ENCODE measurements around the gene NAA35. TPM values are rescaled to one million over a fixed set of nuclear protein-coding genes. Genes with fewer than 3 reads are reported as not detected.

NAA35 gene
- total and polyA plus RNA-seq, 9 of the 15 experiments (the other 6 are each of a cell fraction or from before 2014, with no cell fraction given) = 17.7 to 43.9 (median 29.0) TPM

- no peak for TF ChIP-seq ZNF518B (CRISPR knock-in tag; IDR thresholded peaks at IDR 0.05)
- peak; percentile 21; the same call in 1 of the 2 replicates for TF ChIP-seq CREB1 (IDR thresholded peaks at IDR 0.05)
- no peak; the same call in 1 of the 2 replicates for TF ChIP-seq CREB1 (CRISPR knock-in tag; IDR thresholded peaks at IDR 0.05)
- no peak for TF ChIP-seq DACH1 (IDR thresholded peaks at IDR 0.05; ENCODE audit: partially characterized antibody)
- TF ChIP-seq CCNT2 (IDR thresholded peaks at IDR 0.05; ENCODE audit: borderline replicate concordance, extremely low read depth, insufficient read length, low read depth, low read length) = no peak
- no peak for TF ChIP-seq ZNF316 (IDR thresholded peaks at IDR 0.05)
- peak; percentile 38; the same call in 1 of the 2 replicates for TF ChIP-seq TFAP4 (CRISPR knock-in tag; IDR thresholded peaks at IDR 0.05; ENCODE audit: borderline replicate concordance)
- TF ChIP-seq ZNF212 (CRISPR knock-in tag; IDR thresholded peaks at IDR 0.05) = no peak
- TF ChIP-seq NCOA6 (IDR thresholded peaks at IDR 0.05) = no peak
- no peak for TF ChIP-seq ZBTB2 (IDR thresholded peaks at IDR 0.05)
- no peak for TF ChIP-seq ZKSCAN8 (CRISPR knock-in tag; IDR thresholded peaks at IDR 0.05)
- TF ChIP-seq ELK3 (CRISPR knock-in tag; IDR thresholded peaks at IDR 0.05) = no peak
- TF ChIP-seq ZNF174 (CRISPR knock-in tag; IDR thresholded peaks at IDR 0.05) = no peak
- TF ChIP-seq MXI1 (IDR thresholded peaks at IDR 0.05; ENCODE audit: low read depth, low read length) = peak; percentile 53
- TF ChIP-seq ETV6 (IDR thresholded peaks at IDR 0.05; ENCODE audit: borderline replicate concordance in 1 of 2, low read depth in 2 of 2, low read length in 1 of 2) = no peak
- TF ChIP-seq ETV6 (CRISPR knock-in tag; IDR thresholded peaks at IDR 0.05; ENCODE audit: borderline replicate concordance) = no peak
- TF ChIP-seq NR2F6 (CRISPR knock-in tag; IDR thresholded peaks at IDR 0.05) = no peak
- peak; percentile 75 for TF ChIP-seq CHD1 (IDR thresholded peaks at IDR 0.05; ENCODE audit: low read length)
- TF ChIP-seq ARID3B (CRISPR knock-in tag; IDR thresholded peaks at IDR 0.05; ENCODE audit: borderline replicate concordance) = no peak
Observed at GRCh38 chr9:85940832-85941621, at the start of gene NAA35 (continued).
